Fibroblast of mammary gland (primary cell): ENCODE measurements around the gene GLT8D2.

Experiments
- DNase-seq: peaks from one replicate; pipeline ENCODE4 v3.0.0-alpha.2; 2010; ENCODE audit warnings: low read depth
- H3K4me3 ChIP-seq: 2 replicates; pipeline ENCODE4 v1.5.1; 2011; ENCODE audit warnings: low read depth, mild to moderate bottlenecking, low read length, moderate library complexity; ENCODE audit not compliant: control insufficient read depth
- TF ChIP-seq, protein P1 (sequence below): conservative IDR thresholded peaks from 2 replicates; pipeline ENCODE4 v1.5.1; 2011; ENCODE audit warnings: low read depth, low read length, inconsistent platforms; ENCODE audit not compliant: control insufficient read depth, insufficient read depth

The GLT8D2 gene

DNA sequence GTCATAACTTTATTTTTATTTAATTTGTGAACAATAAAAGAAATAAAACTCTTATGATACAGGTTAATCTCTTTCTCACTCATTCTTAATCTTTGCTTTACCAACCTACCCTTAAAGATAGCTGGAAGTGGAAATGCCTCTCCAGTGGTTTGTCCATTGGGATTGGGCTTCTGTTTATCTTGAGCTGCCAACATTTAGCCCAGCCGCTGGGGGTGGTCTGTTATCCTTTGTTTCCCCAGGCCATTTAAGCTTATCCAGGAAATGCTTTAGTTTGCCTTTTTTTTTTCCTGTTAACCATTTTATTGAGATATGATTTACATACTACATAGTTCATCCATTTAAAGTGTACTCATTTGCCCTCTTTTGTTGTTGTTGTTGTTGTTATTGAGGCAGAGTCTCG is 76.1 kb downstream of the GLT8D2 start:
- DNase-seq: no peak
- H3K4me3 ChIP-seq: no peak overlapping the region
- TF ChIP-seq, protein P1, sequence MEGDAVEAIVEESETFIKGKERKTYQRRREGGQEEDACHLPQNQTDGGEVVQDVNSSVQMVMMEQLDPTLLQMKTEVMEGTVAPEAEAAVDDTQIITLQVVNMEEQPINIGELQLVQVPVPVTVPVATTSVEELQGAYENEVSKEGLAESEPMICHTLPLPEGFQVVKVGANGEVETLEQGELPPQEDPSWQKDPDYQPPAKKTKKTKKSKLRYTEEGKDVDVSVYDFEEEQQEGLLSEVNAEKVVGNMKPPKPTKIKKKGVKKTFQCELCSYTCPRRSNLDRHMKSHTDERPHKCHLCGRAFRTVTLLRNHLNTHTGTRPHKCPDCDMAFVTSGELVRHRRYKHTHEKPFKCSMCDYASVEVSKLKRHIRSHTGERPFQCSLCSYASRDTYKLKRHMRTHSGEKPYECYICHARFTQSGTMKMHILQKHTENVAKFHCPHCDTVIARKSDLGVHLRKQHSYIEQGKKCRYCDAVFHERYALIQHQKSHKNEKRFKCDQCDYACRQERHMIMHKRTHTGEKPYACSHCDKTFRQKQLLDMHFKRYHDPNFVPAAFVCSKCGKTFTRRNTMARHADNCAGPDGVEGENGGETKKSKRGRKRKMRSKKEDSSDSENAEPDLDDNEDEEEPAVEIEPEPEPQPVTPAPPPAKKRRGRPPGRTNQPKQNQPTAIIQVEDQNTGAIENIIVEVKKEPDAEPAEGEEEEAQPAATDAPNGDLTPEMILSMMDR: no peak

DNA sequence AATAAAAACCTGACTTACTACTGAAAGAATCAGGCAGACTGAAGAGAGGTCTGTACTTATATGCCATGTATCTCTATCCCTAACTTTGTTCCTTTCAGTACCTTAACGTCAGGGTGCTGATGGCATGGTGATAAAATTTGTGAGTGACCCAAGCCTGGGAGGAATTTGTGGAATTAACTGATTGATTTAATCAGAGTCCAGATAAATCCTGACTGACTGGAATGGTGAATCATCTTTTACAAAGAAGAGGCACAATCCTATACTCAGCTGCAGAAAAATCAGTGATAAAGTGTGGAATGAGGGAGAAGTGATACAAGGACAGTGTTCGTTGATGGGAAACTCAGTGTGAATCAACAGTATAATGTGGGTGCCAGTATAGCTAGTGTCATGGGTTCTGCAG is 80.6 kb downstream of the GLT8D2 start:
- no peak overlapping the region for H3K4me3 ChIP-seq
- TF ChIP-seq, protein P1: no peak
- DNase-seq: no peak

DNA sequence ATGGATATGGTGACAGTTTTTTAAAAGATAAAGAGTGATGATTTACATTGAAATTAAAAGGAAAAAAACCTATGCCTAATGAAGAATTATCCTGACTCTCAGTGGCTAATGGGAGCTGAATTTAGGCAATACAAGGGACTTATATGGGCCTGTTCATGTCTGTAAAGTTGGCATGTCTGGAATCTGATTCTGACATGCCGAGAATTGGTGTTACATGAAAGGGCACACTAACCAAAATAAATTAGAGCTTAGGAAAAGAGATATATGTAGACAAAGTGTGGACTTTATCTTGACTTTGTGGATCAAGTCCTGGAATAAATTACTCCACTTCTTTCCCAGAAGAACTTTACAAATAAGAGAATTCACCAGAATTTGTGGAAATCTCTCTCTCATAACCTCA is 83.3 kb downstream of the GLT8D2 start:
- peak overlapping the region; percentile 100 for H3K4me3 ChIP-seq
- DNase-seq: no peak
- TF ChIP-seq, protein P1: no peak

DNA sequence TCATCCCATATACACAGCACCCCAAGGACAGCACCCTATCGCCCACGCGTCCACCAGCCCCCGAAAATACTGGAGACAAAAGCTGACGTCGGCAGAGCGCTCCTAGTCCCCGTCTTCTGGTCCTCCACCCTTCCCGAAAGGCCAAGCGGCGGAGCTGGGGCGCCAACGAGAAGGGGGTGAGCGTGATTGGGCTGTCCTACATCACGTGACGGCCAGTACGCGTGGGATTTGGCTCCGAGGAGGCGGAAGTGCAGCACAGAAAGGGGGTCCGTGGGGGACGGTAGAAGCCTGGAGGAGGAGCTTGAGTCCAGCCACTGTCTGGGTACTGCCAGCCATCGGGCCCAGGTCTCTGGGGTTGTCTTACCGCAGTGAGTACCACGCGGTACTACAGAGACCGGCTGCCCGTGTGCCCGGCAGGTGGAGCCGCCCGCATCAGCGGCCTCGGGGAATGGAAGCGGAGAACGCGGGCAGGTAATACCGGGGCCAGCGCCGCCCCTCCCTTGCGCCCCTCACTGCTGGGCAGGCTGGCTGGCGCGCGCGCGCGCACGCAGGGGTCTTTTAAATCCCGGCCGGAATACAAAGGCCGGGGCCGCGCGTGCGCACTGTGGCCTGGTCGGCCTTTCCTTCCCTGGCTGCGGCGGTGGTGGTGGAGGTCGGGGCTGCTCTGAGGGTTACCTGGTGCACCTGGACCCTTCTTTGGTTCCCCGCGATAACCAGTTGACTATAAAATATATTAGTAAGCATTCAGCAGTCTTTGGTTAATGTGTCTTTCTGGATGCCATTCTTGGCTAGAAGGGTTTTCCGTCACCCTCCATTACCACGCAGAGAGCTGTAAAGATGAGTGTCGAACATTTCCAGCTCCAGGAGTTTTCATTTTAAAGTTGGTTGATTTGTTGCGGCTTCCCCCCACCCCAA is 84.1 kb downstream of the GLT8D2 start, which contains the start of gene TDG:
Gene TDG (plus strand): TSS at position 283 of the 915 bp plus-strand sequence. CDS start 166 bp downstream, at position 449.
- TF ChIP-seq, protein P1: no peak
- H3K4me3 ChIP-seq: peak within 1 kb of the TSS; percentile 100
- DNase-seq: peak; percentile 99

DNA sequence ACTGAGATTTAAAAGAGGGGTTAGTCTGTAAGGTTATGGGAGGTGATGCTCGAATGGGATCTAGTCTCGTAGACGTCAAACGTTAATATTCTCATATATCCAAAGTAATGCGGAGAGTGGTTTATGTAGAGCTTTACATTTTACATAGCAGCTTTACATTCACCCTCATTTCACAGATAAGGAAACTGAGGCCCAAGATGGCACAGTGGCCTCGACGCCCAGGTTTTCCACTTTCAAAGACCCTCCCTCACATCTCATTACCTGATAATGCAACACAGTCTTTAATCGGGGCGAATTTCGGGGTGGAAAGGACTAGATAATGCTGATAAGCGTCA is 84.8 kb downstream of the GLT8D2 start:
- TF ChIP-seq, protein P1: no peak
- peak overlapping the region; percentile 100 for H3K4me3 ChIP-seq
- DNase-seq: no peak

DNA sequence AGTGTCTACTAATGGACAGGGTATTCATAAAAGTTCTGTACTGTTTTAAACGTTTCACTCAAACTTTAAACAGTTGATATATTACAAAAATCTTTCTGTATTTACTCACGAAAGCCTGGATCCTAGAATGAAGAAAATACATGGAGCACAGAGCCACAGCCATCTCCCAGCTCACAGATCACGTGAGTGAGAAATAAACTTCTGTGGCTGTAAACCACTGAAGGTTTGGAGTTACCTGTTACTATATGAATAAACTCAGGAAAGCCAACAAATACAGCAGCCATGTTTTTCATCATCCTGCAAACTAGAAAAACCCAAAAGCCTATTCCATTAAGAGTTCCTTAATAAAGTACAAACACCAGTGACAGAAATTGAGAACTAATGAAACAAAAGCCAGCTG is 85.2 kb downstream of the GLT8D2 start:
- no peak for DNase-seq
- peak overlapping the region; percentile 100 for H3K4me3 ChIP-seq
- TF ChIP-seq, protein P1: no peak
